Activated T-helper 1 cell treated with anti-CD3 and anti-CD28 coated beads, Interleukin-12 subunit alpha, Interleukin-12 subunit beta, Interleukin-2, Interleukin-4 antibody, amounts not matched to agents 30 ng/mL and 10 ng/mL and 1 ng/mL, durations not matched to agents 14 hours and 24 hours and 36 hours (primary cell): ENCODE measurements around the gene CTTNBP2. TPM values are rescaled to one million over a fixed set of nuclear protein-coding genes. Genes with fewer than 3 reads are reported as not detected.

Experiments
- DNase-seq: peaks from one replicate; pipeline ENCODE4 v3.0.0; 2021; ENCODE audit warnings: low spot score
- H3K27ac Mint-ChIP-seq: one replicate; pipeline ENCODE4 v1.8.0; 2021; ENCODE audit warnings: mild to moderate bottlenecking, mixed read lengths
- H3K27me3 Mint-ChIP-seq: one replicate; pipeline ENCODE4 v1.8.0; 2022; ENCODE audit warnings: mild to moderate bottlenecking, moderate library complexity, mixed read lengths; ENCODE audit not compliant: insufficient read depth
- H3K36me3 Mint-ChIP-seq: one replicate; pipeline ENCODE4 v1.8.0; 2021; ENCODE audit warnings: low read depth, mixed read lengths
- H3K4me1 Mint-ChIP-seq: one replicate; pipeline ENCODE4 v1.8.0; 2021; ENCODE audit warnings: low read depth, mixed read lengths
- H3K4me3 Mint-ChIP-seq: one replicate; pipeline ENCODE4 v1.8.0; 2021; ENCODE audit warnings: mild to moderate bottlenecking, moderate library complexity, mixed read lengths
- H3K9me3 Mint-ChIP-seq: one replicate; pipeline ENCODE4 v1.8.0; 2021; ENCODE audit warnings: mixed read lengths
- intact Hi-C: fragments of 100-400 bp; cut with micrococcal nuclease; formaldehyde crosslinking; loops from one replicate; pipeline ENCODE4 v1.15.1; 2024
- total RNA-seq: library from RNA; stranded (reverse); gene quantifications from 2 replicates; pipeline ENCODE4 v1.2.3, GENCODE V29; 2022

CTTNBP2 gene
- total RNA-seq, 1 donor from 2014 or later, result not detected

DNA sequence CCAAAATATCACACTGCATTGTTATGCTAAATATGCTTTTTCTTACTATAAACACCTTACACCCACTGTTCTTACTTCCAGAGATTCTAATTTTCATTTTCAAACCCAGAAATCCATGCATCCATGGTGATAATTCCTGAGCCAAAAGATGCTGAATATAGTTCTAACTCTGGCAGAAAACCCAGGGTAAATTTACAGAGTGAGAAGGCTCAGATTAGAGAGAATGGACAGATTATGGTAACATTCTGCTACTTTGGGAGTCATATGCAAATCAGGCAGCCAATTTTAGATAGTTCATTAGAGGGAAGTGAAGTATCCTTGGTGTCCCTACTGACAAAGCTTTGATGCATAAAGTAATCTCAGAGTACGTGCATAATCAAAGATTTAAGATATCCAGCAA is 15.4 kb upstream of the CTTNBP2 start:
- Mint-ChIP-seq H3K36me3 (no peaks in the 10 kb centered on the region), H3K27me3 (no peaks in the 10 kb centered on the region), H3K4me1 (no peaks in the 10 kb centered on the region), H3K9me3 (no peaks in the 10 kb centered on the region), H3K4me3 (no peak overlapping the region), H3K27ac (no peak overlapping the region)
- intact Hi-C loops, result no loop called here
- no peak for DNase-seq

DNA sequence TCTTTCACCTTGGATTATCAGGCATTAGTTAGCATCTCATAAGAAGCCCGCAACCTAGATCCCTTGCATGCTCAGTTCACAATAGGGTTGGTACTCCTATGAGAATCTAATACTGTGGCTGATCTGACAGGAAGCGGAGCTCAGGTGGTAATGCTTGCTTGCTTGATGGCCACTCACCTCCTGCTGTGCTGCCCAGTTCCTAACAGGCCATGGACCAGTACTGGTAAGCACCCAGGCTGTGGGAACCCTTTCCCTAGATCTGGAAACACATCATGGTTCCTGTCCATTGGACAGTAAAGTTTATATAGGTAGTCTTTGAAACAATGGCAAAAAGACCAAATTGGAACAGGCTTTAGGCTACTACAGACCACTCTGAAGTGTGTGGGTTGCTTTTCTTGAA is 9.4 kb upstream of the CTTNBP2 start:
- H3K27me3 Mint-ChIP-seq, result no peaks in the 10 kb centered on the region
- DNase-seq, result no peak
- H3K4me1 Mint-ChIP-seq, result no peaks in the 10 kb centered on the region
- H3K4me3 Mint-ChIP-seq, result no peak overlapping the region
- intact Hi-C loops, result no loop called here
- H3K27ac Mint-ChIP-seq, result no peak overlapping the region
- no peaks in the 10 kb centered on the region for H3K9me3 Mint-ChIP-seq
- no peaks in the 10 kb centered on the region for H3K36me3 Mint-ChIP-seq

DNA sequence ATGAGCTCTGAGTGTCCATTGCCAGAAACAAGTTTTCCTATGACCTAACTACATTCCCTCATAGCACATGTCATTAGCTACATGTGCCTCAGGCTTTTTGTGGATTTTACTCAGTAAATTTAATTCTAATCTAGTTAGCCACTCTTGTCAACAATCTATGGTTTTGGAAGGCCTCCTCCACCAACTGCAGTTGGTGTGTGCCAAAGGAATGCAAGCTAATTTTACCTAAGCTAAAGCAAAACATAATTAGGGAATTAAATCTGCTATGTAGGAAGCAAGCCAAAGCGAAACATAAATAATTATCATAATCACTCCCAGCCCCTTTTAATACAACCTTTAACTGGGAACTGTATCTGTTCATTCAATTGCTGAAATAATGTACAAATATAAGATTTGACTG is 3.5 kb upstream of the CTTNBP2 start:
- Mint-ChIP-seq H3K9me3 (no peaks in the 10 kb centered on the region), H3K27me3 (peaks cover 33% of the 10 kb centered on the region), H3K4me3 (no peak overlapping the region), H3K27ac (no peak overlapping the region), H3K4me1 (no peaks in the 10 kb centered on the region), H3K36me3 (no peaks in the 10 kb centered on the region)
- intact Hi-C loops, result no loop called here
- DNase-seq, result no peak

GRCh38 chr7:117875566-117875965 is 2.3 kb upstream of the CTTNBP2 start:
- H3K4me3 Mint-ChIP-seq, result no peak overlapping the region
- intact Hi-C loops, result no loop called here
- no peak overlapping the region for H3K27ac Mint-ChIP-seq
- peaks cover 41% of the 10 kb centered on the region for H3K27me3 Mint-ChIP-seq
- H3K9me3 Mint-ChIP-seq, result no peaks in the 10 kb centered on the region
- H3K4me1 Mint-ChIP-seq, result no peaks in the 10 kb centered on the region
- no peaks in the 10 kb centered on the region for H3K36me3 Mint-ChIP-seq
- DNase-seq, result no peak

DNA sequence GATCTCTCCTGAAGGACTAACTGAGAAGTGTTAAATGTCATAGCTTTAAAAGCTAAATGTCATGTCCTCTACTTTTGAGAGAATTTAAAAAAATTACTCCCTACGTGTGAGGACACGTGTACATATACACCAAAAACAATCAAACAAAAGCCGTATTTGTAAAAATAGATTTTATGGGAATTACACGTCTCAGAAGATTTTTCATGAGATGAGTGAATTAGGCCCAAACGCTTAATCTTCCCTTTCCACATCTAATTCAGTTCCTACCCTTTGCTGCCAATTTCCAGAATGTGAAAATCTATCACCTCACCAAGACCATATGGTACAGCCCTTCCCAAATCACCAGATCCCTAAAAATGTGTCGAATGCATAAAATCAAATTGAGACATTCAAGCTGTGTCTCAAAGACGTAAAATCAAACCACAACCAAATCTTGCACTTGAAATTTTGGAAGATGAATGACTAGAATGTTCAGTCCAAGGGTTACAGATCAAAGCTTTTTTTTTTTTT is 1.0 kb upstream of the CTTNBP2 start:
- Mint-ChIP-seq H3K27ac (no peak overlapping the region), H3K36me3 (no peaks in the 10 kb centered on the region), H3K4me3 (peak overlapping the region; percentile 17), H3K27me3 (peaks cover 45% of the 10 kb centered on the region), H3K9me3 (no peaks in the 10 kb centered on the region), H3K4me1 (no peaks in the 10 kb centered on the region)
- intact Hi-C loops, result no loop called here
- DNase-seq, result no peak

DNA sequence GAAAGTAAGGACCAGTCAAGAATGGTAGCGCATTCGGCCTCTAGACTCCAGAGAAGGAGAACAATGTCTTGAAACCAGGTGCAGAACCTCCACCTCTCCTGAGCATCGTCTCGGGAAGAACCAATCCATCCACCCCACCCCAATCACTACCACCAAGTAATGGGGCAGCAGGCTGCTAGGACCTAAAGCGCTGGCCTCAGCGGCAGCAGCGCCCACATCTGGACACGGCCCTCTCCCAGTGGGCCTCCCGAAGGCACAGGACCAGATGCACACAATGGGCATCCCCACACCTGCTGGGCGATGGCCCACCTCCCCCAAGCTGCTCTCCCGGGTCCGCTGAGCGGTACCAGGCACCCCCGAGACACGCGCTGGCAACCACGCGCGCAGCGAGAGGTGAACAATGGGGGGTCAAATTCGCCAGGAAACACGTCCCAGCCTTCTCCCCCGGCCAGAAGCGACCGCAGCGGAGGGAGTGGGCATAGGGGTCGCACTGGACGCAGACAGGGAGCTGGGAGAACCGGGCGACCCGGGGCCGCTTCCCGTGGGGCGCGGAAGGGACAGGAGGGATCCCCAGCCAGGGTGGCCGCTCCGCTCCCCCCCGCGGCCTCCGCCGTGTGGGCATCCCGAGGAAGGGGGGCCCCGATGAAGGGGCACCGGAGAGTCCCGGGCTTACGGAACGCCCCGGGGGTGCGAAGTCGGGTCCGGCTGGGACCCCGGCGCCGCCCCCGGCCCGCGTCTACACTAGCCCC is 506 bp downstream of the CTTNBP2 start:
- Mint-ChIP-seq H3K4me3 (peak overlapping the region; percentile 10), H3K27ac (no peak overlapping the region), H3K9me3 (no peaks in the 10 kb centered on the region), H3K36me3 (no peaks in the 10 kb centered on the region), H3K27me3 (peaks cover 48% of the 10 kb centered on the region), H3K4me1 (no peaks in the 10 kb centered on the region)
- intact Hi-C loops, result no loop called here
- no peak for DNase-seq

DNA sequence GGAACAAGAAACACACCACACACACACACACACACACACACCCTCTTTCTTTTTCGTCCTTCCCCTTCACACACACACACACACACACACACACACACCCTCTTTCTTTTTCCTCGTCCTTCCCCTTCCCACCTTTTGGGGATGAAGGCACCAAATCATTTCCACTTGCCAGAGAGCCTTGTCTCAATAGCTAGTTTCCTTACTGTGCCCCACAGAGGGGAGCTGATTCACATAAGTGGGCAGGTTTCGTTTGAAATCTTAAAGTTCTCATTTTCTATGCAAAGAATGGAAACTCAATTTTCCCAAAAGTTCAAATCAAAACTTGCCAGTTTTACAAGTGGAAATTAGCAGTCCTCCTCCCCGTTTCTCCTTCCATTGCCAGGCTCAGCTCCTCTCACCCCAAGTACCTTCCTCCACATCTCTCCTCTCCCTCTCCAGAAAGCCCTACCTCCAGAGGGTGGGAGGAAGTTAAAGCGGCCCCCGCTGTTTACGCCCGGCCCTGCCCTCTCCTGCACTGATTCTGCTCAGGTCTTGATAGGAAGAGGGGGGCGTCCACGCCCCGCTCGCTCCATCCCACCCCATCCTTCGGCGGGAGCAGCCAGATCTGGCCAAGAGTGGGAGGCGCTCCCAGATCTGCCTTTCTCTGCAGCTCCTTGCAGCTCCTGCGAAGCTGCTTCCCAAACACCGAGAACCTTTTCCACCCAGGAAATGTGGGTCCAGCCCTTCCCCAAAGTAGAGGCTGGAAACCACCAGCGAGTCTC is 1.3 kb downstream of the CTTNBP2 start:
- H3K4me1 Mint-ChIP-seq, result no peaks in the 10 kb centered on the region
- H3K27ac Mint-ChIP-seq, result no peak overlapping the region
- intact Hi-C loops, result no loop called here
- peaks cover 49% of the 10 kb centered on the region for H3K27me3 Mint-ChIP-seq
- H3K9me3 Mint-ChIP-seq, result no peaks in the 10 kb centered on the region
- DNase-seq, result no peak
- H3K4me3 Mint-ChIP-seq, result peak overlapping the region; percentile 10
- no peaks in the 10 kb centered on the region for H3K36me3 Mint-ChIP-seq

- H3K27me3 Mint-ChIP-seq, result peaks cover 47% of the 10 kb centered on the region
- H3K9me3 Mint-ChIP-seq, result no peaks in the 10 kb centered on the region
- H3K27ac Mint-ChIP-seq, result no peak overlapping the region
- H3K4me1 Mint-ChIP-seq, result no peaks in the 10 kb centered on the region
- H3K36me3 Mint-ChIP-seq, result no peaks in the 10 kb centered on the region
- DNase-seq, result no peak
- intact Hi-C loops, result no loop called here
- no peak overlapping the region for H3K4me3 Mint-ChIP-seq
Measured at GRCh38 chr7:117871401-117871777, 1.9 kb downstream of the CTTNBP2 start.

GRCh38 chr7:117870448-117871130 is 2.7 kb downstream of the CTTNBP2 start:
- H3K36me3 Mint-ChIP-seq, result no peaks in the 10 kb centered on the region
- H3K27ac Mint-ChIP-seq, result no peak overlapping the region
- H3K9me3 Mint-ChIP-seq, result no peaks in the 10 kb centered on the region
- no peak for DNase-seq
- H3K27me3 Mint-ChIP-seq, result peaks cover 46% of the 10 kb centered on the region
- intact Hi-C loops, result no loop called here
- no peak overlapping the region for H3K4me3 Mint-ChIP-seq
- H3K4me1 Mint-ChIP-seq, result no peaks in the 10 kb centered on the region

DNA sequence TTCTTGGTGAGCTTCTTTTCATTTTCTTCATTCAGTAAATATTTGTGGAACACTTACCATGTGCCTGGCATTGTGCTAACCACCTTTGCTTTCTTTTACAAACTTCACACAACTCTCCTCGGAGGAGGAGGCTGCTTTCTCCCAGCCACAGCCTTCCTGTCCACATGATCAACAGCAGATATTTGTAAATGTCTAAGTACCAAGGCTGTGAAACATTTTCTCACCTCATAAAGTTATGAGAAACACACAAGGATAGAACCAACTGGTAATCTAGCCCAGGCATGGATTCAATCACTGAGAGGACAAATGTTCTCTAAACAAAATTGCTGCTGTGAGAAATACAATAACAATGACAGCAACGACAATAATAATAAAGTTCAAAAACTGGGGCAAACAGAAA is 3.9 kb downstream of the CTTNBP2 start:
- peaks cover 36% of the 10 kb centered on the region for H3K27me3 Mint-ChIP-seq
- intact Hi-C loops, result no loop called here
- H3K4me3 Mint-ChIP-seq, result no peak overlapping the region
- no peaks in the 10 kb centered on the region for H3K36me3 Mint-ChIP-seq
- no peak overlapping the region for H3K27ac Mint-ChIP-seq
- no peaks in the 10 kb centered on the region for H3K4me1 Mint-ChIP-seq
- no peaks in the 10 kb centered on the region for H3K9me3 Mint-ChIP-seq
- DNase-seq, result no peak

DNA sequence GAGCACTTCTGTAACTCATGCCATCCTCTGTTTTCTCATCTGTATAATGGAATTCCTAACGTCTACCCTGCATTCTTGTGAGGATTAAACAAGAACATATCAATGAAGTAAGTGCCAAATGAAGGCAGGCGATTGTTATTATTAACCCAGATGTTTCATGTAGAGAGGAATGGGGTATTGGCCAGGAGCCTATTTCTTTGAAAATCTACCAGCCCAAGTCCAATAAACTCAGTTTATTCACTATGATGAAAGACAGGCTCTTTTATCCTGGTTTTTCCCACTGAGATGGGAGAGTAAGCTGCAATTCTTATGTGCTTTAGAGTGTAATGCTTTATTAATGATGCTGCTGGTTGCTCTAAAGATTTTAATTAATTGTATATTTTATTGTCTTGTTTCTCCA is 9.6 kb downstream of the CTTNBP2 start:
- peaks cover 3% of the 10 kb centered on the region for H3K27me3 Mint-ChIP-seq
- no peak for DNase-seq
- H3K36me3 Mint-ChIP-seq, result no peaks in the 10 kb centered on the region
- H3K27ac Mint-ChIP-seq, result no peak overlapping the region
- no peaks in the 10 kb centered on the region for H3K9me3 Mint-ChIP-seq
- no peak overlapping the region for H3K4me3 Mint-ChIP-seq
- no peaks in the 10 kb centered on the region for H3K4me1 Mint-ChIP-seq
- intact Hi-C loops, result no loop called here

- H3K9me3 Mint-ChIP-seq, result no peaks in the 10 kb centered on the region
- H3K27ac Mint-ChIP-seq, result no peak overlapping the region
- intact Hi-C loops, result no loop called here
- H3K4me1 Mint-ChIP-seq, result no peaks in the 10 kb centered on the region
- no peak overlapping the region for H3K4me3 Mint-ChIP-seq
- no peaks in the 10 kb centered on the region for H3K36me3 Mint-ChIP-seq
- peaks cover 3% of the 10 kb centered on the region for H3K27me3 Mint-ChIP-seq
- no peak for DNase-seq
Measured at GRCh38 chr7:117862378-117862777, 10.9 kb downstream of the CTTNBP2 start.

GRCh38 chr7:117859246-117859812 is 13.9 kb downstream of the CTTNBP2 start:
- Mint-ChIP-seq H3K4me3 (no peak overlapping the region), H3K27ac (no peak overlapping the region)
- intact Hi-C loops, result no loop called here

More at GRCh38 chr7:117859246-117859812, 13.9 kb downstream of the CTTNBP2 start:
- no peak for DNase-seq
- no peaks in the 10 kb centered on the region for H3K27me3 Mint-ChIP-seq
- H3K9me3 Mint-ChIP-seq, result no peaks in the 10 kb centered on the region
- no peaks in the 10 kb centered on the region for H3K36me3 Mint-ChIP-seq
- H3K4me1 Mint-ChIP-seq, result no peaks in the 10 kb centered on the region
